ENCODE measurements around the gene CCDC106. TPM values are rescaled to one million over a fixed set of nuclear protein-coding genes. Genes with fewer than 3 reads are reported as not detected.

Gene CCDC106
- total RNA-seq, 1 donor from 2014 or later: 9.4 TPM

GRCh38 chr19:55696301-55697068, 48.5 kb downstream of the CCDC106 start:
- DNase-seq (ENCODE audit: low spot score): no peak

GRCh38 chr19:55697069-55697440, 49.0 kb downstream of the CCDC106 start:
- DNase-seq (ENCODE audit: low spot score): no peak

- DNase-seq (ENCODE audit: low spot score): no peak
Measured at GRCh38 chr19:55697698-55698097, 49.7 kb downstream of the CCDC106 start.

- DNase-seq (ENCODE audit: low spot score): no peak
Measured at GRCh38 chr19:55698256-55698655, 50.2 kb downstream of the CCDC106 start.

GRCh38 chr19:55699221-55699620, 51.2 kb downstream of the CCDC106 start:
- DNase-seq (ENCODE audit: low spot score): no peak

GRCh38 chr19:55700813-55701212, 52.8 kb downstream of the CCDC106 start:
- no peak for DNase-seq (ENCODE audit: low spot score)

GRCh38 chr19:55702131-55702627, 54.2 kb downstream of the CCDC106 start:
- no peak for DNase-seq (ENCODE audit: low spot score)

Other genes with a start within 250 kb of the CCDC106 start
- 19.3 TPM for gene UBE2S, start 240.4 kb upstream of the CCDC106 start, total RNA-seq (ENCODE audit: insufficient read depth, low replicate concordance)
- gene SHISA7, start 204.9 kb upstream of the CCDC106 start, total RNA-seq (ENCODE audit: insufficient read depth, low replicate concordance): 1.2 TPM
- gene ISOC2, start 186.6 kb upstream of the CCDC106 start, total RNA-seq (ENCODE audit: insufficient read depth, low replicate concordance): 15.9 TPM
- 3.9 TPM for gene C19orf85, start 183.5 kb upstream of the CCDC106 start, total RNA-seq (ENCODE audit: insufficient read depth, low replicate concordance)
- gene ZNF628, start 171.6 kb upstream of the CCDC106 start, total RNA-seq (ENCODE audit: insufficient read depth, low replicate concordance): 1.7 TPM
- gene NAT14, start 163.0 kb upstream of the CCDC106 start, total RNA-seq (ENCODE audit: insufficient read depth, low replicate concordance): 18.8 TPM
- 67.9 TPM for gene SSC5D, start 159.8 kb upstream of the CCDC106 start, total RNA-seq (ENCODE audit: insufficient read depth, low replicate concordance)
- gene SBK2, start 111.1 kb upstream of the CCDC106 start, total RNA-seq (ENCODE audit: insufficient read depth, low replicate concordance): not detected
- gene SBK3, start 102.7 kb upstream of the CCDC106 start, total RNA-seq (ENCODE audit: insufficient read depth, low replicate concordance): not detected
- gene ZNF579, start 67.4 kb upstream of the CCDC106 start, total RNA-seq (ENCODE audit: insufficient read depth, low replicate concordance): 1.4 TPM
- 2.4 TPM for gene FIZ1, start 48.7 kb upstream of the CCDC106 start, total RNA-seq (ENCODE audit: insufficient read depth, low replicate concordance)
- gene ZNF524, start 47.9 kb upstream of the CCDC106 start, total RNA-seq (ENCODE audit: insufficient read depth, low replicate concordance): 7.2 TPM
- gene ZNF865, start 42.6 kb upstream of the CCDC106 start, total RNA-seq (ENCODE audit: insufficient read depth, low replicate concordance): 0.72 TPM
- 5.1 TPM for gene ZNF784, start 23.6 kb upstream of the CCDC106 start, total RNA-seq (ENCODE audit: insufficient read depth, low replicate concordance)
- 17.1 TPM for gene ZNF580, start 7.2 kb upstream of the CCDC106 start, total RNA-seq (ENCODE audit: insufficient read depth, low replicate concordance)
- gene ZNF581, start 4.6 kb upstream of the CCDC106 start, total RNA-seq (ENCODE audit: insufficient read depth, low replicate concordance): 20.0 TPM
- gene U2AF2, start 6.8 kb downstream of the CCDC106 start, total RNA-seq (ENCODE audit: insufficient read depth, low replicate concordance): 40.7 TPM
- 7.5 TPM for gene EPN1, start 27.0 kb downstream of the CCDC106 start, total RNA-seq (ENCODE audit: insufficient read depth, low replicate concordance)
- gene NLRP9, start 90.2 kb downstream of the CCDC106 start, total RNA-seq (ENCODE audit: insufficient read depth, low replicate concordance): 1.2 TPM
- not detected for gene RFPL4A, start 110.9 kb downstream of the CCDC106 start, total RNA-seq (ENCODE audit: insufficient read depth, low replicate concordance)
- 20.2 TPM for gene RFPL4AL1, start 120.9 kb downstream of the CCDC106 start, total RNA-seq (ENCODE audit: insufficient read depth, low replicate concordance)
- gene NLRP11, start 183.8 kb downstream of the CCDC106 start, total RNA-seq (ENCODE audit: insufficient read depth, low replicate concordance): 0.48 TPM
- gene NLRP4, start 188.3 kb downstream of the CCDC106 start, total RNA-seq (ENCODE audit: insufficient read depth, low replicate concordance): 0.24 TPM